Stimulated activated naive CD4-positive, alpha-beta T cell (primary cell): Measurements from ENCODE around the gene EDIL3.

Experiments
- DNase-seq, 6 experiments: peaks; one replicate each; lab custom pipeline; 2025; lab: John Stamatoyannopoulos, UW

The EDIL3 gene

DNA sequence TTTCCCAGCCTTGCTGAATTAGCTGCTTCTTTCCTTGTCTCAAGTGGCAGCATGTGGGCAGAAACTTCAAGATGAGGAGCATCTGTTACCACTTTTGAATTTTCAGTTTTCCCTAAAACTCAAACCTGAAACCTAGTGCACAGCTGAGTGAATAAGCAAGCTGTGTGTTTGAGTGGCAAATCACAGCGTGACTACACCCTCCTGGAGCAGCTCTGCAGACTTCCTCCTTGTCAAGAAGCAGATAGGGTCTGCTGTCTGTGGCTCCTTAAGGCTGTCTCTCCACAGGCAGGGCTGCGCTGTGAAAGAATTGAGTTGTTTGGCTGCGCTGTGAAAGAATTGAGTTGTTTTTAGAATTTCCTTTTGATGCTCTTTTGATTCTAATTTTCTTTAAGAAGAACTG is 484.4 kb downstream of the EDIL3 start:
- no peak for DNase-seq

DNA sequence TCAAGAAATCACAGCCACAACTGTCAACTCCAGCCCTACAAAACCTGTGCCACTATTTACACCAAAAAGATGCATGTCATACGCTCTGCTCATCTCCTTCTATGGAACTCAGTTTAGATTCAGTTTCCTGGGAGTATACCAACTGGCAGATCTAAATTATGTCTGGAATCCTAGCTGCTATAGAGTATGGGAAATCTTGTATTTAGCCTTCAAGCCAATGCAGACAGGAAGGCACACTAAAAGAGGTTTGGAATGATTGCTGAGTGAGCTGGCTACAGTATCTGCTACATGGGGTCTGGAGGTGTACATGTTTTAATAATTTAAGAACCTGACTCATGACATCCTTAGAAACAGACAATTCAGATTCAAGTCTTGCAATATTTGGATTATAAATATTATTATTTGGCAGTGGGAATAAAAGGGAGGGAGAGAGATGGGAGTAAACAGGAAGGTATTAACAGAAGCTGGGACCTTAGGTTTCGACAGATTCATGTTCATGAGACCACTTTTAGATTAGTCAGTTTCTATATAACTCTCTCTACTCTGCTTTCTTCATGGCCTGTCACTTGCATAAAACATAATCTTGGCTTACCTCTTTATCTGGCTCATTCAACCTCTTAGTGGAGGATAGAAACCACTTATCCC is 485.2 kb downstream of the EDIL3 start:
- DNase-seq: no peak

DNA sequence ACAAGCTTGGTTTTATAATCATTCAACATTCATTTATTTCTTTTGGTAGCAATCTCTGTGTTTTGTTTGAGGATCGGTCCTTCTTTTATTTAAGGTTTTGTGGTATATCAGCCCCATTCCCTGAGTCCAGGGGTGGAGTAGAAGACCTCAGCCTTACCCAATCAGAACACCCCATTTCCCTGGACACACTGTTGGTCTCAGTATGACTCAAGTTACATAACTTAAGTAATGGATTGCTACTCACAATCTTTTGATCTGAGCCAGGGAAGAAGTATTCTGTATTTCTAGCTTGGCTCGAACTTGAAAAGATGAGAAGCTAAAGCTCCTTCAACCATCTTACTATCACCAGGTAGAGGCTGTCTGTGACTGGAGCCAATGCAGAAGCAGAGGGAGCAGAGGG is 488.8 kb downstream of the EDIL3 start:
- DNase-seq: no peak

DNA sequence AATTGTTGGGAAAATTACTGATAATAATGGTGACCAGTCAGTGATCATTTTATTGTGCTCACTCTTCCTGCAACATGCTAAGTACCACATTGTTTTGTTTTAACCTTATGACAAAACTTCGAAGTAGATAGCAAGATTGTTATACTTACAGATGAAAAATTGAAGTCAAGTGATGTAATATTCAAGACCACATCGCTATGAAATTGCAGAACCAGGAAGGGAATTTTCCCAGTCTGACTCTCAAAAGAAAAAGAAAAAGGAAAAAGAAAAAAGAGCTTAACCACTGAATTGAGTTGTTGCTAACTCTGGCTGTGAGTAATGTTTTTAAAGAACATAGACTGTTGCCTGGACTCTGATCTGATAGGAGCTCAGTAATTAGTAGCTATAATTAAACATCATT is 493.4 kb downstream of the EDIL3 start:
- no peak for DNase-seq
